ENCODE measurements around the gene SLC29A4. TPM values are rescaled to one million over a fixed set of nuclear protein-coding genes. Genes with fewer than 3 reads are reported as not detected.

Gene SLC29A4
- polyA plus RNA-seq, 3 donors = 0.21 to 0.29 (median 0.26) TPM

- Histone ChIP-seq H3K36me3 (replicated peaks in 1 of 2; ENCODE audit: control insufficient read depth in 1 of 2, insufficient read depth in 2 of 2, low read length in 2 of 2) (peaks cover 87 to 90% of the 10 kb centered on the region in 2 donors), H3K4me2 (replicated peaks; ENCODE audit: extremely low read depth, low read length, poor library complexity, severe bottlenecking) (no peak overlapping the region), H2AFZ (ENCODE audit: insufficient read depth, low read depth, low read length, poor library complexity, severe bottlenecking) (no peak overlapping the region), H3K9me3 (replicated peaks in 1 of 2; ENCODE audit: control insufficient read depth in 1 of 2, insufficient read depth in 1 of 2, low read length in 2 of 2) (no peaks in the 10 kb centered on the region), H3K4me3 (replicated peaks in 1 of 3; ENCODE audit: low read depth in 2 of 3, low read length in 3 of 3) (no peak overlapping the region), H3K4me1 (ENCODE audit: control insufficient read depth in 1 of 2, insufficient read depth in 2 of 2, low read length in 2 of 2) (no peaks in the 10 kb centered on the region), H3K27me3 (ENCODE audit: control insufficient read depth in 2 of 2, insufficient read depth in 2 of 2, low read length in 2 of 2) (no peaks in the 10 kb centered on the region), H4K20me1 (ENCODE audit: insufficient read depth, low read length) (peaks cover 97% of the 10 kb centered on the region), H3K9ac (ENCODE audit: insufficient read depth, low read length, poor library complexity, severe bottlenecking) (no peak overlapping the region), H3K27ac (ENCODE audit: low read depth in 1 of 2, low read length in 2 of 2) (no peak overlapping the region), H3K79me2 (ENCODE audit: insufficient read depth, low read length) (peaks cover 47% of the 10 kb centered on the region)
- Mint-ChIP-seq H3K27ac (peak overlapping the region in 1 of 7 donors; percentile 7), H3K36me3 (peaks cover 66 to 99% of the 10 kb centered on the region in 2 donors), H3K9me3 (peaks cover 0 to under 1% (median 0%) of the 10 kb centered on the region in 7 donors), H3K4me1 (no peaks in the 10 kb centered on the region), H3K4me3 (no peak overlapping the region), H3K27me3 (ENCODE audit: low read depth in 3 of 3) (peaks cover 0 to 1% (median 0%) of the 10 kb centered on the region in 3 donors)
- intact Hi-C loops (cut with micrococcal nuclease) = no loop called here
- TF ChIP-seq CTCF (IDR thresholded peaks at IDR 0.05) = no peak
- WGBS (ENCODE audit: insufficient coverage) = no CpG with 5 or more reads among the region's 2 CpGs
- DNase-seq = no peak
These were observed 61.1 kb downstream of the SLC29A4 start for GRCh38 chr7:5343884-5344283.

GRCh38 chr7:5344342-5344741 lies 61.6 kb downstream of the SLC29A4 start:
- Histone ChIP-seq H4K20me1 (ENCODE audit: insufficient read depth, low read length) (peaks cover 97% of the 10 kb centered on the region), H3K4me3 (replicated peaks in 1 of 3; ENCODE audit: low read depth in 2 of 3, low read length in 3 of 3) (no peak overlapping the region), H3K27ac (ENCODE audit: low read depth in 1 of 2, low read length in 2 of 2) (no peak overlapping the region), H3K79me2 (ENCODE audit: insufficient read depth, low read length) (peaks cover 43% of the 10 kb centered on the region), H3K36me3 (replicated peaks in 1 of 2; ENCODE audit: control insufficient read depth in 1 of 2, insufficient read depth in 2 of 2, low read length in 2 of 2) (peaks cover 87 to 90% of the 10 kb centered on the region in 2 donors), H2AFZ (ENCODE audit: insufficient read depth, low read depth, low read length, poor library complexity, severe bottlenecking) (no peak overlapping the region), H3K4me2 (replicated peaks; ENCODE audit: extremely low read depth, low read length, poor library complexity, severe bottlenecking) (no peak overlapping the region), H3K4me1 (ENCODE audit: control insufficient read depth in 1 of 2, insufficient read depth in 2 of 2, low read length in 2 of 2) (no peaks in the 10 kb centered on the region), H3K9ac (ENCODE audit: insufficient read depth, low read length, poor library complexity, severe bottlenecking) (no peak overlapping the region), H3K27me3 (ENCODE audit: control insufficient read depth in 2 of 2, insufficient read depth in 2 of 2, low read length in 2 of 2) (no peaks in the 10 kb centered on the region), H3K9me3 (replicated peaks in 1 of 2; ENCODE audit: control insufficient read depth in 1 of 2, insufficient read depth in 1 of 2, low read length in 2 of 2) (no peaks in the 10 kb centered on the region)
- WGBS (ENCODE audit: insufficient coverage) = 100% methylated on average over 3 of the region's 4 CpGs
- Mint-ChIP-seq H3K4me3 (no peak overlapping the region), H3K36me3 (peaks cover 62 to 99% of the 10 kb centered on the region in 2 donors), H3K4me1 (no peaks in the 10 kb centered on the region), H3K27me3 (ENCODE audit: low read depth in 3 of 3) (peaks cover 0 to 1% (median 0%) of the 10 kb centered on the region in 3 donors), H3K9me3 (no peaks in the 10 kb centered on the region), H3K27ac (peak overlapping the region in 1 of 7 donors; percentile 13)
- TF ChIP-seq CTCF (IDR thresholded peaks at IDR 0.05) = no peak
- DNase-seq = no peak
- intact Hi-C loops (cut with micrococcal nuclease) = no loop called here
